Fibroblast of lung (primary cell): ENCODE results near the gene SIK3.

ENCODE experiments used
- EZH2 ChIP-seq: IDR thresholded peaks from 2 replicates; pipeline ENCODE4 v1.5.1; 2012; ENCODE audit warnings: low read length, control low read depth, mild to moderate bottlenecking; ENCODE audit errors: missing control alignments
- TF ChIP-seq, protein P1 (sequence below), 2 donors: IDR thresholded peaks in 1 of 2; conservative IDR thresholded peaks in 1 of 2; 1 replicate in 1 of 2; 2 replicates in 1 of 2; pipeline ENCODE4 v1.5.1; 2011 to 2012; ENCODE audit warnings: low read length in 2 of 2, control low read depth in 1 of 2, inconsistent platforms in 1 of 2, low read depth in 1 of 2, mild to moderate bottlenecking in 1 of 2

DNA sequence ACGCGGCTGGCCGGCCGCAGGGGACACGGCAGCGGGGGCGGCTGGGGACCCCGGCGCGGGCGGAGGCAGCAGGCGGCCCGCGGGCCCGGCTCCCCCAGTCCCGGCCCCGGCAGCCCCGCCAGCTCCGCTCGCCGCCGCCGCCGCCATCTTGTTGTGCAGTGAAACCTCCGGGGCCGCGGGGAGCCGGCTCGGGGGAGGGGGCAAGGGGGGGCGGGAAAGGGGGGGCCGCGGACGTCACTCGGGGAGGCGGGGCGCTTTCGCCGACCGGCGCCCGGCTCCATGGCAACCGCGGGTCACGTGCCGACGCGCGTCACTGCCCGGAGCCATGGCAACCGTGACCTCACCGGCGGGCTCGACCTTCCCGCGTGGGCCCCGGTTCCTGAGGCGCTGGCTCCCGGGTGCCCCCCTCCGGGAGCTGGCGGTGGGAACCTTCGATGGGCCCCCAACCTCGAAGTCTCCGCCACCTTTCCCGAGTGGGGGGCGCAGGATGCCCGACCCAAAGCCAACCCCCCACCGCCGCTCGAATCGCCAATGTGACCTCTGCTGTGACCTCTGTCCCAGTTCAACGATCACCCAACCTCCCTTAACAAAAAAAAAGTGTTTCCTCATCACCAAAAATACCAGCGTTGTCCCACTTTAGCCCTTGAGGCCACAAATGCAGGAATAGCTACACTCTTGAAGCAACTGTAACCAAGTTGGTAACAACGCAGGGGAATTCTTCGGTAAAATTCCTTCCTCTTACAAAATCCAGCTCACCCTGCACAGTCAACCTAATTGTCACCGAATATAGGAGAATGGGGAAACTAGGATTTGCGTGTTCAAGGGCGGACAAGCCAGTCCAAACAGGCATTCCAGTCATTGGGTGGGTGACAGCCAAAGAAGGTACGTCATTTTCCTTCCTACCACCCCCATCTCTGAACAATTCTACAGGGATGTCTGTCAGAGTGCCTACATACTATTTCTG lies at the start of gene SIK3:
- TF ChIP-seq, protein P1, sequence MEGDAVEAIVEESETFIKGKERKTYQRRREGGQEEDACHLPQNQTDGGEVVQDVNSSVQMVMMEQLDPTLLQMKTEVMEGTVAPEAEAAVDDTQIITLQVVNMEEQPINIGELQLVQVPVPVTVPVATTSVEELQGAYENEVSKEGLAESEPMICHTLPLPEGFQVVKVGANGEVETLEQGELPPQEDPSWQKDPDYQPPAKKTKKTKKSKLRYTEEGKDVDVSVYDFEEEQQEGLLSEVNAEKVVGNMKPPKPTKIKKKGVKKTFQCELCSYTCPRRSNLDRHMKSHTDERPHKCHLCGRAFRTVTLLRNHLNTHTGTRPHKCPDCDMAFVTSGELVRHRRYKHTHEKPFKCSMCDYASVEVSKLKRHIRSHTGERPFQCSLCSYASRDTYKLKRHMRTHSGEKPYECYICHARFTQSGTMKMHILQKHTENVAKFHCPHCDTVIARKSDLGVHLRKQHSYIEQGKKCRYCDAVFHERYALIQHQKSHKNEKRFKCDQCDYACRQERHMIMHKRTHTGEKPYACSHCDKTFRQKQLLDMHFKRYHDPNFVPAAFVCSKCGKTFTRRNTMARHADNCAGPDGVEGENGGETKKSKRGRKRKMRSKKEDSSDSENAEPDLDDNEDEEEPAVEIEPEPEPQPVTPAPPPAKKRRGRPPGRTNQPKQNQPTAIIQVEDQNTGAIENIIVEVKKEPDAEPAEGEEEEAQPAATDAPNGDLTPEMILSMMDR (conservative IDR thresholded peaks at IDR 0.05 in 1 of 2, IDR thresholded peaks at IDR 0.05 in 1 of 2; ENCODE audit: low read depth in 1 of 2, low read length in 2 of 2): peak; percentile 27 to 55
- no peak for TF ChIP-seq EZH2
